GM19351 (cell line): Measurements from ENCODE around the gene TENM4.

ENCODE experiments used
- ATAC-seq: cut with Tn5 transposase; IDR thresholded peaks from one replicate; pipeline ENCODE4 v1.9.1; 2021; ENCODE audit warnings: mild to moderate bottlenecking, moderate library complexity; ENCODE audit not compliant: unreplicated experiment

Gene TENM4

GRCh38 chr11:79393362-79394043, 47.3 kb downstream of the TENM4 start:
- no peak for ATAC-seq

GRCh38 chr11:79392161-79392560, 48.7 kb downstream of the TENM4 start:
- no peak for ATAC-seq

DNA sequence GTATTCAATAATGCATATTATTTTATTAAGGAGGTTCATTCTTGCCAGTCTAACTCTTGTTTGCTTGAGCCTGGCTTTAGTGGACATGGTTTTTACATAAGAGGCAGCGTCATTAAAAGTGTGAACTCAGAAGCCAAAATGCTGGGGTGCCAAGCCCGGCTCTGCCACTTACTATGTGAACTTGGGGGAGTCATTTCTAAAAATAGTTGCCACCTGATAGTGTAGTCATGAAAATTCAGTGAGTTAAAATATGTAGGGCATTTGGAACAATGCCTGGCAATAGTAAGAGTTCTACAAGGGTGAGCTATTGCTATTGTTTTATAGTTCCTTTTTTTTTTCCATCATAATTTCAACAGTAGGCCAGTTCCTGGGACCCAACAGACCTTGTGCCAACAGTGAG, 49.9 kb downstream of the TENM4 start:
- no peak for ATAC-seq

DNA sequence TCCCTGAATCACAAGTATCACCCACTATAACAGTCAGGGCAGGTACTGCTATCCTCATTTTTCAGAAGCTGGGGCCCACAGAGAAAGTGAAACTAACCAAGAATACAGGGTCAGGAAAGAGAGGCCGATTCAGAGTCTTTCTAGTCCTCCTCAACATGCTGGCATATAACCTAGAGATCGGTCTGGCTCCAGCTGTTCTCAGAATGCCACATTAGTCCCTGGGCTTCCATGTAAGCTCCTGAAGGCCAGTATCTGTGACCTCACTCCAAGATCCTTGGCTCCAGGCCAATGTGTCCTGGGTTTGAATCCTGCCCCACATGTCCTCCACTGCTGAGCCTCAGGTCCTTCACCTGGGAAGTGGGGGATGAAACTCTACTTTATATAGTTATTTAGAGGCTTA, 50.4 kb downstream of the TENM4 start:
- ATAC-seq: no peak

GRCh38 chr11:79388201-79388600, 52.6 kb downstream of the TENM4 start:
- ATAC-seq: no peak

- ATAC-seq: no peak
These were observed 57.0 kb downstream of the TENM4 start for GRCh38 chr11:79383874-79384273.

DNA sequence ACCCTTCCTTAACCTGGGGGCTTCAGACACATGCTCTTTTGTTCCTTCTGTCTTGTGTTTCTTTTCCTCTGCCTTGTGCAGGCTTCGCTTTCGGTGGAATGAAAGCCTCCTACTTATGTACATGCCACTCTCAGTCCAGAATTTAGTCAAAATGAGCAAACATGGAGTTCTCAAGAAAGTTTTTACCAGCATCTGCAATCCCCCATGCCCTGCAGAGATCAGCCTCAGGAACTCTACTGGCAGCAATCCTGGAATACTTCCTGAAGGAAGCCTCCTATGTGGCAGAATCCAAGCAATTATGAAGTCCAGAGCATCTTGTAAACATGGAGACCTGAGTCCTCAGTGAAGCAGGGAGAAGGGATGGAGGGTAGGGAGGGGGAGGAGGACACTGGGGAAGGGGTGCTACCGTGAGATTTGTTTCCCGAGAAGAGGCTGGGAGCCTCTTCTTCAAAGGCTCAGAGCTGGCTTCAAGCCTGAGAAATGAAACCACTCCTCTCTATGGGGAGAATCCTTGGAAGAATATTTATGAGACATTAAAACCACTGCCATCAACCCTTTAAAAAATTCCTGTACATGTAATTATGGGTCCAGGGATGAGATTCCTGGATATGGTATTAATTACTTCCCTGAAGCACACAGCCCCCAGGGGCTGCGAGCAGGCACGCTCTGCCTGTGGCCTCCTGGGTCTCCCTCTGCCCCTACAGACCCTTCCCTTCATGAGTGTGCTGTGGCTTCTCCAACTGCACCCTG, 58.4 kb downstream of the TENM4 start:
- no peak for ATAC-seq

DNA sequence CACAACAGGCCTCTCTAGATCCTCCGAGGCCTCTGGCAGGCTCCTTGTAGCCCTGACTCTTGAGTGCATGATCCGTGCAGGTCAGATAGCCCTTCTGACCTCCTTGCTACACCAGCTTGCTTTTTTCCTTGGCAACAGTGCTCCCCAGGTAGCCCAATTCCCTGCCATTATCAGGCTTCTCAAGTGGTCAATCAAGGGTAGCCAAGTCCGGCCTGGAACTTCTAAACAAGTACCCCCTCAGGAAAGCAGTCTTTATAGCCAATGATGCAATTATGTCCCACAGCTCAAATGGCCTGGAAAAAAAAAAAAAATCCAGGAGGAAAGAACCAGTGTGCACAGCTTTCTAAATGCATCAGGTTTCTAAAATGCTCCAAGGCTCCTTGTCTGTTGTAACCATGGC, 59.8 kb downstream of the TENM4 start:
- ATAC-seq: no peak

GRCh38 chr11:79377406-79377805, 63.4 kb downstream of the TENM4 start:
- no peak for ATAC-seq

GRCh38 chr11:79375818-79376550, 64.8 kb downstream of the TENM4 start:
- ATAC-seq: no peak

GRCh38 chr11:79374727-79375126, 66.1 kb downstream of the TENM4 start:
- ATAC-seq: no peak

- ATAC-seq: no peak
These were observed 69.1 kb downstream of the TENM4 start for GRCh38 chr11:79371724-79372123.

DNA sequence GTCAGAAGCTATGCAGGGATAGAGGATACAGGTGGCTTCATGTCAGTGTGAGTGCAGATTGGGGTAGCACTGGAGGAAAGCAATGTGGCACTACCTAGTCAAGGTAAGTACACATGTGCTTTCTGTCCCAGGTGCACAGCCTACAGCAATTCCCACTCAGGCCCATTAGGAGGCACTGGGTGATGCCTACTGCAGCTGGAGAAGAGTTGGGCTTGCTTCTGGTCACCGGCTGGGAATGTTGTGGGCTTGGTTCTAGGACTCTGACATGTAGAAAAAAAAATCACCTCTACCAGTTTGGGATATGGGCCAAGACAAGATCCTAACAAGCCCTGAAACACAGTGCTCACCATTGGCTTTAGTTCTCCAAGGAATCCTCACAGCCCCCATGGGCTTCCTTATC, 69.7 kb downstream of the TENM4 start:
- ATAC-seq: no peak

DNA sequence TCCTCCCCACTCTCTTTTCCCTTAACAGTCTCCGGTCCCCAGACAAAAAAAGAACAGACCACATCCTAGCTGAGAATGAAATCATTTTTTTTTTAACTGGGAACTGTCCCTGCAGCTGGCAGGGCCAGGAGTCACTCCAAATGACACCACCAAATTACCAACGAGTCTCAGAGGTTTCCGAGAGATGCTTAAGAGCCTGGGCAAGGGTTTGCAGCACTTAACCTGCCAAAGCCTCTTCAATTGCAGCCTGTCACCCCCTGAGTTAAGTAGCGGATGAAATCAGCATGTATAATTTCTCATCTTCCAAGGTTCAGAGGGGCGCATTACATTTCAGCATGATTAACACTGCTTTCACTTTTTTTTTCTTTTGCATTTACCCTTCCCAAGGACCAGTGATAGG, 71.8 kb downstream of the TENM4 start:
- no peak for ATAC-seq

GRCh38 chr11:79367844-79368243, 73.0 kb downstream of the TENM4 start:
- ATAC-seq: no peak

DNA sequence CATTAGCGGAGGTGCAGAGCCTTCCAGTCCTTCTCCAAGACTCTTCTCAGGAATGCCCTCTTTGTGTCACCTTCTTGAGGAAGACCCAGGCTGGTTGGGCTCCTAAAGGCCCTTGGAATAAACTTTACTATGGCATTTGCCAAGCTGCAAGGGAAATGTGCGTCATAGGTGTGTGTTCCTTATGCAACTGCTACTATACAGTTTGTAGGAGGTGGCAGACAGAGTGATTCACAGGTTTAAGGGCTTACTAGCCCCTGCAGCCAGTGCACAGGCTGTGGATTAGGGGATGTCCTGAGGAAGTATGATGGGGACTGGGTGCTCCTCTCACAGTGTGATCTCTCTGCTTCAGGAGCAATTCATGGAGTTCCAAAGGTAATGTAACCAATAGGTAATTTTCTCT, 74.6 kb downstream of the TENM4 start:
- no peak for ATAC-seq

GRCh38 chr11:79363861-79364378, 76.9 kb downstream of the TENM4 start:
- no peak for ATAC-seq

GRCh38 chr11:79363256-79363655, 77.6 kb downstream of the TENM4 start:
- no peak for ATAC-seq

GRCh38 chr11:79362821-79363220, 78.0 kb downstream of the TENM4 start:
- ATAC-seq: no peak

DNA sequence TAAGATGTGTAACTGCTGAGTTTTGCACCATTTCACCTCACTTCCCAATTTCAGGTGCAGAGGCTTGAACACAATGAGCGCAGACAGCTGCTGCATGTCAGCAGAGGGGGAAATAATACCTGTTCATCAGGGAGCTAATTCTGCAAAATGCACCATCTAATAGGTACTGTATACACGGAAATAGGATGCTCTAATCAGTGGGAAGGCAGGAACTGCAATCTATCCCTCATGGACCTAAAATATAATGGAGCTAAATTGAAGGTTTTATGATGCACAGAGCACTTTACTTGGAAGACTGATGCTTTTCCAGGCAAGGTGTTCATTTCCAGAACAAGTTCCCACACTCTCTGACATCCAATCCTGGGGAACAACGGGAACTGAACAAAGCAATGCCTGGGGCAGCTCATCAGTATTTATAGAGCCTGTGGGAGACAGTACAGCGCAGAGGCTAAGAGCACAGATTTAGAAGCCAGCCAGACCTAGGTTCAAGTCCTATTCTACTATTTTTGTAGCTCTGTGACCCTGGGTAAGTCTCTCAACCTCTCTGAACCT, 78.5 kb downstream of the TENM4 start:
- no peak for ATAC-seq

- no peak for ATAC-seq
These were observed 82.6 kb downstream of the TENM4 start for GRCh38 chr11:79358258-79358657.
